Measurements from ENCODE around the gene RBL1.
"Not testable (repeated sequence)": the region's sequence is repeated elsewhere in the genome, so short reads cannot be mapped to it uniquely, and the experiment has no call there.

Gene RBL1, protein sequence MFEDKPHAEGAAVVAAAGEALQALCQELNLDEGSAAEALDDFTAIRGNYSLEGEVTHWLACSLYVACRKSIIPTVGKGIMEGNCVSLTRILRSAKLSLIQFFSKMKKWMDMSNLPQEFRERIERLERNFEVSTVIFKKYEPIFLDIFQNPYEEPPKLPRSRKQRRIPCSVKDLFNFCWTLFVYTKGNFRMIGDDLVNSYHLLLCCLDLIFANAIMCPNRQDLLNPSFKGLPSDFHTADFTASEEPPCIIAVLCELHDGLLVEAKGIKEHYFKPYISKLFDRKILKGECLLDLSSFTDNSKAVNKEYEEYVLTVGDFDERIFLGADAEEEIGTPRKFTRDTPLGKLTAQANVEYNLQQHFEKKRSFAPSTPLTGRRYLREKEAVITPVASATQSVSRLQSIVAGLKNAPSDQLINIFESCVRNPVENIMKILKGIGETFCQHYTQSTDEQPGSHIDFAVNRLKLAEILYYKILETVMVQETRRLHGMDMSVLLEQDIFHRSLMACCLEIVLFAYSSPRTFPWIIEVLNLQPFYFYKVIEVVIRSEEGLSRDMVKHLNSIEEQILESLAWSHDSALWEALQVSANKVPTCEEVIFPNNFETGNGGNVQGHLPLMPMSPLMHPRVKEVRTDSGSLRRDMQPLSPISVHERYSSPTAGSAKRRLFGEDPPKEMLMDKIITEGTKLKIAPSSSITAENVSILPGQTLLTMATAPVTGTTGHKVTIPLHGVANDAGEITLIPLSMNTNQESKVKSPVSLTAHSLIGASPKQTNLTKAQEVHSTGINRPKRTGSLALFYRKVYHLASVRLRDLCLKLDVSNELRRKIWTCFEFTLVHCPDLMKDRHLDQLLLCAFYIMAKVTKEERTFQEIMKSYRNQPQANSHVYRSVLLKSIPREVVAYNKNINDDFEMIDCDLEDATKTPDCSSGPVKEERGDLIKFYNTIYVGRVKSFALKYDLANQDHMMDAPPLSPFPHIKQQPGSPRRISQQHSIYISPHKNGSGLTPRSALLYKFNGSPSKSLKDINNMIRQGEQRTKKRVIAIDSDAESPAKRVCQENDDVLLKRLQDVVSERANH
- 60.9 to 65.6 reads per million in 2 experiments for total RNA-seq

DNA sequence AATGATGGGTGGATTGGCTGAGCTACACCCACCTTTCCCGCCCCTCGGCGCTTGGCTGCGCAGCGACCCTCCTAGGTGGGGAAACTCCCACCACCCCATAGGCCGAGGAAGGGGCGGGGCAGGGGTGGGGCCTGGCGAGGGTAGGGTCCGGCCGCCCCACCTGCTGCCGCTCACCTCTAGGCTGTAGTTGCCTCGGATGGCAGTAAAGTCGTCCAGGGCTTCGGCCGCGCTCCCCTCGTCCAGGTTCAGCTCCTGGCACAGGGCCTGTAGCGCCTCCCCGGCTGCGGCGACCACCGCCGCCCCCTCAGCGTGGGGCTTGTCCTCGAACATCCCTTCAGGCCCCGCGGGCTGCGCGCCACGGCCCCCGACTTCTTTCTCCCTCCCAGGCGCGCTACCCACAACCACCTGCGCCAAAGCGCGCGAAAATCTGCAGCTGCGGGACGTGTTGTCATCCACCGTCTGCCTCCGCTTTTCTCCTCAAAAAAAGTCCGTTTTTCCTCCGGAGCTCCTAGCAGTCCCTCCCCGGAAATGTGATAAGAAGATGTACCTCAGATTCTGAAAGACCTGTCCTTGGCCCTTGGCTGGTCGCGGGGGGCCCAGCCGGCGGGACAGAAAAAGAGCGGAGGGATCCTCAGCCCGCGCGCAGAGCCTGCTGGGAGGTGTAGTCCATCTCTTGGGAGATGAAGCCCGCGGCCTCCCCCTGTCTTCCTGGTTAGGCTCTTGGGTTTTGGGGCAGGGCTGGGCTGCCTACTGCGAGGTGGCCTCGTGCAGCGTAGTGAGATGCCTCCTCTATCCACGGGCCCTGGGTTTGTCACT lies at the start of gene RBL1:
RBL1 (minus strand) TSS at position 399 of the 816 bp plus-strand sequence; CDS start at position 330, 69 bp downstream.
- DNase-seq (ENCODE audit: low read depth): peak; percentile 78

DNA sequence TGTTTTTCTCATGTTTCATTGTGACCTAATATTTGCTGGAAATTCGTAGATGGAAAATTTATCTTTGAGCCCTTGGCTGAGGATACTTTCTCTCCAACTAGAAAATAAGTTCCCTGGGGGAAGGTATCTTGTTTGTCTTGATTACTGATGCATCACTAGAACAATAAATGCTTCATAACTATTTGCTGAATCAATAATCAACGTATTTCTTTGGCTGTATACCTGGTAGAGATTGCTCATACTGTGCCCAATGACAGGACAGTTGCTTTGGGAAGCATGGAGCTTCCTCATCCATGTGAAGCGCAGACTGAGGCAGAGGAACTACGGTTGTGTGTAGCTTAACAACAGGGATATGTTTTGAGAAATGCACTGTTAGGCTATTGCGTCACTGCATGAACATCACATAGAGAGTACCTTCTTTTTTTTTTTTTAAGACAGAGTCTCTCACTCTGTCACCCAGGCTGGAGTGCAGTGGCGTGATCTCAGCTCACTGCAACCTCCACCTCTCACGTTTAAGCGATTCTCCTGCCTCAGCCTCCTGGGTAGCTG lies 49.1 kb upstream of the RBL1 start:
- no peak for DNase-seq (ENCODE audit: low read depth)

DNA sequence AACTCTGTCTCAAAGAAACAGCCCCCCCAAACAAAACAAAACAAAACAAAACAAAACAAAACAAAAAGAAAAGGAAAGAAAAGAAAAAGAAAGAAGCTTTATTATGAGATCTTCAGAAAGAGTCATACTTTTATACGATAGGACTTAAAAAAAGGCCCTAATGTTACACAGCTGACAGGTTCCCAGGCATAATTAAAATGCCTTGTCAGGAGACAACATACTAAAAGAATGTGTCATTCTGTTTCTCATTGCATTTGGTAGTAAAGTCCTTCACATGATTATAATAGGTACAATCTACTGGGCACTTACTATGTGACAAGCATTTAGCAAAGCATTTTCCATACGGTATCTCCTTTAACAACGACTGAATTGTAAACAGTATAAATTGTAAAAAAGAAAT lies 46.9 kb upstream of the RBL1 start:
- DNase-seq (ENCODE audit: low read depth): no peak

DNA sequence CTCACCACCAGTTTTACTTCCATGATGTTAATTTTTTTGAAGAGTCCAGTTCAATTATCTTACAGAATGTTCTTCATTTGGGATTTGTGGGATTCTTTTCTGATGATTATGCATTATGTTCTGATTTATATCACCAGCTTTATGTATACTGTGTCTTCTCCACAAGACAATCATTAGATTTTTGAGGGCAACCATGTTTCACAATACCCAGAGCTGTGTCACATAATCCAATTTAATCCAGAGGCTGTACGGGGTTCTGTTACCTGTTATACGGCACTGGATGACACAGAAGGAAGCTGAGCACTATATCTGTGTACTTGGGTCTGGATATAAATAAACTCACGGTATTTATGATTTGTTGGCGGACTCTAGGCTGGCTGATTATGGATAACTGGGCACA lies 41.8 kb upstream of the RBL1 start:
- DNase-seq (ENCODE audit: low read depth): no peak

DNA sequence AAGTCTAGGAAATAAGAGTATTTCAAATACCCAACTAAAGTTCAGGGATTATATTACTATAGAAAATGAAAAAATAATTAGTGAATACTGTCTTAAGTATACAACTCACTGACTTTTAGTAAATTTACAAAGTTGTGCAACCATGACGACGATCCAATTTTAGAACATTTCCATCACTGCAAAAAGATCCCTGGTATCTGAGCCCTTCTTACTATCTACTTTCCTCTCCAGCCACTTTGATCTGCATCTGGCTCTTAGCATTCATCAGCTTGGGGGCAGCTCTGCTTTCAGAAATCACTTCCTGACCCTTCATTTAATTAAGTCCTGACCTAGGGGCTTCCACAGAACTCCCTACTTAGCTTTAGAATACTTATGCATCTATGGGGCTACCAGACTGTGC lies 38.2 kb upstream of the RBL1 start:
- no peak for DNase-seq (ENCODE audit: low read depth)

DNA sequence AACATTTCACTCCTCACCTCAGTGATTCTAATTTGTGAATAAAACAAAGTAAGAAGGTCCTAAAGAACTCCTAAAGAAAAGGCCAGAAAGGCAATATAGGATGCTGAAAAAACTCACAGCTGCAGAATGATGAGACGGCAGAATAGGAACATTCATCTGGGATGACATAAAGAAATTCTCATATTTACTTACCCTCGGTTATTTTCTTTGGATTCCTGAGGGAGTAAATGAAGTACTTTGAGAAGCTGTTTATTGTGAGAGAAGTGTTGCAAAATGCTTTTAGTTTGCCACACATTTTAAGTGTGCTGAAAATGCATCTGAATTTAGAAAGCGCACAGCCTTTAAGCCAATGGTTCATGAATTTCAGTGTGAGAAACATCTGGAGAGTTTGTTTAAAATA lies 35.7 kb upstream of the RBL1 start:
- no peak for DNase-seq (ENCODE audit: low read depth)

DNA sequence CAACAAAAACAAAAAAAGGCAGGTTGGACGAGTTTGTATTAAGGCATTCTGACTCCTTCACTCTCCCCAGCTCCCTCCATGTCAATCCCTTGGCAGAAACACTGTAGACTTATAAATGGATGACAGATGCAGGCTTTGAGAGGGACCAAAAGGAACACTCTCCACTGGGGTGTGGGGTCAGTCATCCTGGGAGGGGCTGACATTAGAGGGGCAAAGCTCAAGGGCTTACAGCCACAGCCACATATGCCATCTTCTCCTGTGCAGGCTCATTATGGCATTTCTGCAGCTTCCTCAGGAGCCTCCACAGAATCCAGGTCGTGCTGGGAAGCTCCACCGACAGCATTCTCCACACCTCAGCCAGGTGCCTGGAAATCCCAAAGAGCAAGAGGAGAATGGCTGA lies 33.0 kb upstream of the RBL1 start:
- no peak for DNase-seq (ENCODE audit: low read depth)

DNA sequence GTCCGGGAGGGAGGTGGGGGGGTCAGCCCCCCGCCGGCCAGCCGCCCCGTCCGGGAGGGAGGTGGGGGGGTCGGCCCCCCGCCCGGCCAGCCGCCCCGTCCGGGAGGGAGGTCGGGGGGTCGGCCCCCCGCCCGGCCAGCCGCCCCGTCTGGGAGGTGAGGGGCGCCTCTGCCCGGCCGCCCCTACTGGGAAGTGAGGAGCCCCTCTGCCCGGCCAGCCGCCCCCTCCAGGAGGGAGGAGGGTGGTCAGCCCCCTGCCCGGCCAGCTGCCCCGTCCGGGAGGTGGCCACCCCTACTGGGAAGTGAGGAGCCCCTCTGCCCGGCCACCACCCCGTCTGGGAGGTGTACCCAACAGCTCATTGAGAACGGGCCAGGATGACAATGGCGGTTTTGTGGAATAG lies 30.5 kb upstream of the RBL1 start:
- not testable (repeated sequence) for DNase-seq (ENCODE audit: low read depth)

DNA sequence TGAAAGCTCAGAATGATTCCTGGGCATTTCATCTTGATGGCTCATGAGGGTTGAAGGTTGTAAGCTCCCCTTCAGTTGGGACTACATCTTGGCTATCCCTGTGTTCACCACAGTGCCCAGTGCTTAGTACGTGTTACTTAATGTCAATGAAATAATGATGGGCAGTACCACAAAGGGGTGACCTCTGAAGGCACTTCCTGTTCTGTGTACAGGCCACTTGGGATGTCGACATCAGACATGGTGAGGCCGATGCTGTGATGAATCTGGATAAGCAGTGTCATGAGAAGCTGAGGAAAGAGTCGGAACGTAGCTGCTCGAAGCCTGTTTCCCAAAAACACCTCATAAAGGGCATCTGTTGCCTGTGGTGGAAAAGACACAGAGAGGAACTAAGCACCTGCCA lies 27.6 kb upstream of the RBL1 start:
- DNase-seq (ENCODE audit: low read depth): no peak

DNA sequence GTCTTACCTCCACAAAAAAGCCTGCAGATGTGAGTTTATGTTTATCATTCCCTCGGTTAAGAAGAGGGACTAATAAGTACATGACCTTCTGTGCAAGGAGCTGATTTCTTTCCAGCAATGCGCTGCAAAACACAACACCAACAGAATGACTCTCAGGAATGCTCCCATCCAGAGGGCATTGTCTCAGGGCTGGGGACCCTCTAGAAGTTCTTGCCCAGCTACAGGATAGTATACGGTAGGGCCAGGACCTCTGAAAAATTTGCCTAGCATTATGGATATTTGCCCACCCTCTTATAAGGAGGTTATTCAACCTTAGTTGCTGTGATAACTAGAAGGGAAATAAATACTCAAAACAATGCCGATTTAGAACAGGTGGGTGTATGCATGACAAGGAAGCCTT lies 24.7 kb upstream of the RBL1 start:
- no peak for DNase-seq (ENCODE audit: low read depth)

DNA sequence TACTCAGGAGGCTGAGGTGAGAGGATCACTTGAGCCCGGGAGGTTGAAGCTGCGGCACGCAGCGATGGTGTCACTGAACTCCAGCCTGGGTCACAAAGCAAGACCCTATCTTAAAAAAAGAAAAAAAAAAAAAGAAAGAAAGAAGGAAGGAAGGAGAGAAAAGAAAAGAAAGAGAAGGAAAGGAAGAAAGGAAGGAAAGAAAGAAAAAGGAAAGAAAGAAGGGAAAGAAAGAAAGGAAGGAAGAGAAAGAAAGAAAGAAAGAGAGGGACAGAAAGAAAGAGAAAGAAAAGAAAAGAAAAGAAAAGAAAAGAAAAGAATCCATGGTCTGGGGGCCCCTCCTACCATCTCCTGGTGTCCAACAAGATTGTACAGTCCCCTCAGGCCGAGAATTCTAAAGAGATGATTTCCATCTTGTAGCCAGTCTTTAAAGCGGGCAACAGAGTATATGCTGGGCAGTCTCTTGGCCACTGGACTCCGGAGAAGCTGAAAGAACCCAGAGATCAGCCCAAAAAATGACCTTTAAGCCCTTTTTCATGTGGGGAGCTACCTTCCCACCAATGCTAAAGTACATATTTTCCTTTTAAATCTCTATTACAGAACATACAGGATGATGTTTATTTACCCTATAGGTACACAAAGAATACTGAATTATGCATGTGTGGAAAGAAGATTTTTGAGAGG lies 23.7 kb upstream of the RBL1 start:
- DNase-seq (ENCODE audit: low read depth): no peak

DNA sequence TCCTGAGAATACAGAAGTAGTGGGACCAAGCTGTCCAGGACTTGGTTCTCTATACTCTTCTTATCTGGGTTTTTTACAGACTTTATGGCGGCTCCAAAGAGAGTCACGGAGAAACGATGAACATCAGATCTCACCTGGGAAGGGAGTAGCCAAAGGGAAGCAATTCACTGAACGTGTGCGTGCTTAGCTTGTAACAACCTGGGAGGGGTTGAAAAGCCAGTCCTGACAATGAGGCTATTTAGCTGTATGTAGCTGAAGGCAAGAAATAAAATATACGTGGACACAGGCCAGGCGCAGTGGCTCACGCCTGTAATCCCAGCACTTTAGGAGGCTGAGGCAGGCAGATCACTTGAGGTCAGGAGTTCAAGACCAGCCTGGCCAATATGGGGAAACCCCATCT lies 18.2 kb upstream of the RBL1 start:
- DNase-seq (ENCODE audit: low read depth): no peak

DNA sequence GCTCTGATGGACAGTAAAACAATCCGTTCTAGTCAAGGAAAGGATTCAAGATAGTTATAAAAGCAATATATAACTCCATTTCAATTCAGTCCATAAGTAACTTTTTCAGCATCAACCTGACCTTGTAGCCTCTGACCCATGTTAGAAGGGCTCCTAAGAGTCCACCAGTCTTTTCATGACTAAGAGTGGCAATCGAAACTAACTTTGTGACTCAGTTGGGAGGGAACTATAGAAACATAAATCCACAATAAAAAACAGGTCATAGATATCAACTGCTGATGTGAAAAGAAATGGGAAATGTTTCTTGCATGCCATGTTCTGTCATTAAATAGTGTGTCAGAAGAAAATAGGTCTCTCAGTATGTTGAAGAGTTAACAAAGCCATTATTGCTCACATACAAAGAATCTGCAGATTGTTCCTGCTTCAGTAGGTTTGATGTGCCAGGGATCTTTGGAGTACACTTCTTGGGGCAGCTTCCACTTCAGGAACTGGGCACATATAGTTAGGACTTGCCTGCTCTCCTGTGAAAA lies 16.2 kb upstream of the RBL1 start:
- DNase-seq (ENCODE audit: low read depth): no peak

DNA sequence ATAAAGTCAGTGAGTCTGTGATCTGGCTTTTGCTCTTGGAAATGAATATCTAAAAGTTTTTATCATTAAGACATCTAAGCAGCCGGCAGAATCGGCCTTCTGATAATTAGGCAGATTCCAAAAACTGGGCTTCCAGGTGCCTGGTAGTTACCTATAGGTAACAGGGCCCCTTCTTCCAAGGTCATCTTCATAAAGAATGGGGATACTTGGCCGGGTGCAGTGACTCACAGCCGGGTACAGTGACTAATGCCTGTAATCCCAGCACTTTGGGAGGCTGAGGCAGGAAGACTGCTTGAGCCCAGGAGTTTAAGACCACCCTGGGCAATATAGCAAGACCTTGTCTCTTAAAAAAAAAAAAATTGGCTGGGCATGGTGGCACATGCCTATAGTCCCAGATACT lies 12.9 kb upstream of the RBL1 start:
- DNase-seq (ENCODE audit: low read depth): no peak

DNA sequence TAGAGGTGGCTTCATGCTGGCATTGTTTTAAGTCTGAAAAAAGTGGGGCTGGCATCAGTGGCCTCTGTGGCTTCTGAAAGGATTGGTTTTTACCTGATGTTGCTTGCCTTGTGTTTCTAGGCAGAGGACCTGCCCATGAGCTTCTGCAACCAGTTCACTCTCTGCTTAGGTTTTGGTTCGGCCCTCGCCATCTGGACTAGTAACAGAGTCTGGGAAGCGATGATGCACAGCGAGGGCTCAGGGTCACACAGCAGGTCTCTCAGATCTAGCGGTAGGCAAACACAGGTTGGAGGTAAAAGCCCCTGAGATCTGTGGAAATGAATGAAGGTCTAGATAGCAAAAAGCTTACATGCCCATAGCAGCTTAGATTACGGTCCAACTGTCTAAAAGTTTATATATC lies 6.8 kb upstream of the RBL1 start:
- DNase-seq (ENCODE audit: low read depth): no peak

DNA sequence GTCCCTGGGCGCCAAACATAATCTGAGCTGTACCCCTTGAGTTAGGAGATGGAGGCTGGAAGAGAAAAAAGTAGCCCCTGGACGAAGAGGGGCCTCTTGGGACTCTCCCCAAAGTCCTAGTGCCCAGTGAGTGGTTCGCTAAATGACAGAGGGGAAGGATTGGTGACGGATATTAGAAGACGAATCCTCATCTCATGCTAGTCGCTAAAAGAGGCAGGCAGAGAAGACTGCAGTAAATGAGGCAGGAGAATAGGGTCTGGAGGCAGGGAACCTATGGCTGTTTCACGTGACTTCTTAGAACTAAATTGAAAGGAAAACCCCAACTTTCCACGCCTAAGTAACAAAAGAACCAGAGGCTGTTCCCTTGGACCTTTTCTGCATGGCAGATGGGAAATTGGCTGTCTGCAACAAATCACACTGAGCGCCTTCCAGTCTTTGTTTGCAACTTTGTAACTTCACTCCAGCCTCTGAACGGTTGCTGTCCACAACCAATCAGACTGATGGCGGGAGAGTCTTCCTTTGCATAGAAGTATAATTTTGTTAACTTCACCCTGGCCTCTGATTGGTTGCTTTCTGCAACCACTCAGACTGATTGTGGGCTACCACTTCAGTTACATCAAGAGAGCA lies 731 bp upstream of the RBL1 start:
- no peak for DNase-seq (ENCODE audit: low read depth)

DNA sequence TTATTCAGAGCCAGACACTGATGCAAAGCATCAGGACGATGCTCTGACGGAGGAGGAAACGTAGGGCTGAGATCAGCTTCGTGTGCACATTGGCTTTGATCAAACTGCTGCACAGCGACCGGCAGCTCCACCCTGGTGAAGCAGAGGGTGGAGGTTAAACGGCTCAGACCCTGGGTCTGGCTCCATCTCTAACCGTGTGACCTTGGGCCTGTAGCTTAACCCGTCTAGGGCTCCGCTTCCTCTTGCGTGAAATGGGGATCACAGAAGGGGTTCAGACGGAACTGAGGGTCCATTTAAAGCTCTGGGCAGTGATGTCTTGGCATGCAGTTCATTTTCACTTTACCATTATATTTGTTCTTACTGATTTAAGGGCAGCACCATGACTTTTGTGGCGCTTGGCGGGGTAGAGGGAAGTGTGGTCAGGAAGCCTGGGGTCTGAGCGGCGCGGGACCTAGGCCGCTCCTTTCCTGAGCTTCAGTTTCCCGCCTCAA lies 644 bp downstream of the RBL1 start:
- DNase-seq (ENCODE audit: low read depth): peak; percentile 51

DNA sequence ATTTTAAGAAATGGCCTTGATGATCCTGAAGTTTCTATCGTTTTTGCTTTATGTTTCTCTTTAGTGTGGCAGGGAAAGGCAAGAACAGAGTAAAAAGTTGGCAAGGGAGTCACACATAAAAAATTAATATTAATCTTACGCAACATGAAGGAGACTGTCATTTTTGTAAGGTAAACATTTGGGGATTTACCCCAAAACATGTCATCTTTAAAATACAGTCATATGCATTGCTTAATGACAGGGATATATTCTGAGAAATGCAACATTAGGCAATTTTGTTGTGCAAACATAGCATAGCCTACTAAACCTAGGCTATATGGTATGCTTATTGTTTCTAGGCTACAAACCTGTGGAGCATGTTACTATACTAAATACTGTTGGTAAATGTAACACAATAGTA lies 5.4 kb downstream of the RBL1 start:
- no peak for DNase-seq (ENCODE audit: low read depth)

DNA sequence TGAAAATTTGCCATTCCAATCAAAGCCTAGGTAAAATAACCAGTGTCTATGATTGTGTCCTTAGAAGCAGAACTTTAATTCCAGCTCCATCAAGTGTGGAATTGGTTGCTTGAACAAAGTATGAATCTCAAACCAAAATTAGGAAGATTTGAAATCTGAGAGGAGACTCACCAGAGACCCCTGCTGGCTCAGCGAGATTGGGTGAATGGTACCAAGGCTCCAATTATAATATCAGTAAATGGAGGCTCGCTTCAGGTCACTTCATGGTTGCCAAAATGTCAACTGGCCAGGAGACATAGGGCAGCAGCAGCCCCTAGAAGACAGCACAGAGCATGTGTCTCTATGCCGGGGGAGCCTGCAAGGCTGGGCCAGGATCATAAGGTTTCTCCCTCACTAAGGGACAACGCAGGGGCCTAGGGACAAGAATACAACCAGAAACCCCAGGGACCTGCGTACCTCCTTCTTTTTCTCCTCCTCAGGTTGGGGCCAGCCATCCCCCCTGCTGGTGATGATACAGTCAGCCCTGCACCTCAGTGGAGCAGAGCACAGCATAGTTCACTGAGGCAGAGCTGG lies 14.0 kb downstream of the RBL1 start:
- DNase-seq (ENCODE audit: low read depth): peak; percentile 38

DNA sequence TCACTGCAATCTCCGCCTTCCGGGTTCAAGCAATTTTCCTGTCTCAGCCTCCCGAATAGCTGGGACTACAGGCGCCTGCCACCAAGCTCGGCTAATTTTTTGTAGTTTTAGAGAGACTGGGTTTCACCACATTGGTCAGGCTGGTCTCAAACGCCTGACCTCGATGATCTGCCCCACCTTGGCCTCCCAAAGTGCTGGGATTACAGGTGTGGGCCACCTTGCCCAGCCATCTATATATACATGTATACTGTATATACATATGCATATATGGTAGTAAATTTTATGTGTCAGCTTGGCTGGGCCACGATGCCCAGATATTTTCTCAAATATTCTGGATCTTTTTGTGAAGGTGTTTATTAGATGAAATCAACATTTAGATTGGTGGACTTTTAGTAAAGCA lies 18.8 kb downstream of the RBL1 start:
- no peak for DNase-seq (ENCODE audit: low read depth)

All from T follicular helper cell (primary cell).